ENCODE results near the gene SIPA1. TPM values are rescaled to one million over a fixed set of nuclear protein-coding genes. Genes with fewer than 3 reads are reported as not detected.

Gene SIPA1, protein sequence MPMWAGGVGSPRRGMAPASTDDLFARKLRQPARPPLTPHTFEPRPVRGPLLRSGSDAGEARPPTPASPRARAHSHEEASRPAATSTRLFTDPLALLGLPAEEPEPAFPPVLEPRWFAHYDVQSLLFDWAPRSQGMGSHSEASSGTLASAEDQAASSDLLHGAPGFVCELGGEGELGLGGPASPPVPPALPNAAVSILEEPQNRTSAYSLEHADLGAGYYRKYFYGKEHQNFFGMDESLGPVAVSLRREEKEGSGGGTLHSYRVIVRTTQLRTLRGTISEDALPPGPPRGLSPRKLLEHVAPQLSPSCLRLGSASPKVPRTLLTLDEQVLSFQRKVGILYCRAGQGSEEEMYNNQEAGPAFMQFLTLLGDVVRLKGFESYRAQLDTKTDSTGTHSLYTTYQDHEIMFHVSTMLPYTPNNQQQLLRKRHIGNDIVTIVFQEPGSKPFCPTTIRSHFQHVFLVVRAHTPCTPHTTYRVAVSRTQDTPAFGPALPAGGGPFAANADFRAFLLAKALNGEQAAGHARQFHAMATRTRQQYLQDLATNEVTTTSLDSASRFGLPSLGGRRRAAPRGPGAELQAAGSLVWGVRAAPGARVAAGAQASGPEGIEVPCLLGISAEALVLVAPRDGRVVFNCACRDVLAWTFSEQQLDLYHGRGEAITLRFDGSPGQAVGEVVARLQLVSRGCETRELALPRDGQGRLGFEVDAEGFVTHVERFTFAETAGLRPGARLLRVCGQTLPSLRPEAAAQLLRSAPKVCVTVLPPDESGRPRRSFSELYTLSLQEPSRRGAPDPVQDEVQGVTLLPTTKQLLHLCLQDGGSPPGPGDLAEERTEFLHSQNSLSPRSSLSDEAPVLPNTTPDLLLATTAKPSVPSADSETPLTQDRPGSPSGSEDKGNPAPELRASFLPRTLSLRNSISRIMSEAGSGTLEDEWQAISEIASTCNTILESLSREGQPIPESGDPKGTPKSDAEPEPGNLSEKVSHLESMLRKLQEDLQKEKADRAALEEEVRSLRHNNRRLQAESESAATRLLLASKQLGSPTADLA
- polyA plus RNA-seq (2013, experiment 1 of 2), result 36.3 TPM
- 38.3 TPM for polyA plus RNA-seq (2013, experiment 2 of 2)

DNA sequence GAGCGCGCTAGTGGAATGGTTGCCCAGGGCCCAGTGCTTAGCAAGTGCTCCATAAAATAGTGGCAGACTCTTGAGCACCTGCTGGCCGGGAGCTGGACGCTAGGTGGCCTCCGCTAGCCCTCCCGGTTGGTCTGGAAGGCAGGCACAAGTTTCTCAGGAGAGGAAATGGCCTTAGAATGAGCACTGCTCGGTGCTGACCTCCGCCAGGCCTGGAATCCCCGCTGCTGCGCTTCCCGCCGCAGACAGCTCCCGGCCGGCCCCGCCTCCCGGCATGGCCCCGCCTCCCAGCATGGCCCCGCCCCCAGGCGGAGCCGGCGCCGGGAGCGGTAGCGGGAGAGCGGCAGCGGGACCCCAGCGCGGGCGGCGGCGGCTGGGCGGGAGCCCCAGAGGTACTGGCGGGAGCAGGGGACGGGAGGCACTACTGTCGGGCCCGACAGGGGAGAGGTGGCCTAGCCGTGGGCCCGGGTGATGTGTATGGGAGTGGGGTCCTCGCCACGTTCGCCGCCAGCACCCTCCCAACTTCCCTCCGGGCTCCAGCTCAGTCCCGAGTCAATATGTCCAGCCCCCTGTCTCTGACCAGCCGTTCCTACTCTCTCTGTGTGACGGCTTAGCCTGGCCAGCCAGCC lies at the start of gene SIPA1:
Gene SIPA1 (plus strand): TSS at position 308 of the 626 bp plus-strand sequence. CDS start 2,821 bp downstream, outside the sequence.
- no peak within 1 kb of the TSS for H2BK120ac ChIP-seq (ENCODE audit: low read depth, low read length)

DNA sequence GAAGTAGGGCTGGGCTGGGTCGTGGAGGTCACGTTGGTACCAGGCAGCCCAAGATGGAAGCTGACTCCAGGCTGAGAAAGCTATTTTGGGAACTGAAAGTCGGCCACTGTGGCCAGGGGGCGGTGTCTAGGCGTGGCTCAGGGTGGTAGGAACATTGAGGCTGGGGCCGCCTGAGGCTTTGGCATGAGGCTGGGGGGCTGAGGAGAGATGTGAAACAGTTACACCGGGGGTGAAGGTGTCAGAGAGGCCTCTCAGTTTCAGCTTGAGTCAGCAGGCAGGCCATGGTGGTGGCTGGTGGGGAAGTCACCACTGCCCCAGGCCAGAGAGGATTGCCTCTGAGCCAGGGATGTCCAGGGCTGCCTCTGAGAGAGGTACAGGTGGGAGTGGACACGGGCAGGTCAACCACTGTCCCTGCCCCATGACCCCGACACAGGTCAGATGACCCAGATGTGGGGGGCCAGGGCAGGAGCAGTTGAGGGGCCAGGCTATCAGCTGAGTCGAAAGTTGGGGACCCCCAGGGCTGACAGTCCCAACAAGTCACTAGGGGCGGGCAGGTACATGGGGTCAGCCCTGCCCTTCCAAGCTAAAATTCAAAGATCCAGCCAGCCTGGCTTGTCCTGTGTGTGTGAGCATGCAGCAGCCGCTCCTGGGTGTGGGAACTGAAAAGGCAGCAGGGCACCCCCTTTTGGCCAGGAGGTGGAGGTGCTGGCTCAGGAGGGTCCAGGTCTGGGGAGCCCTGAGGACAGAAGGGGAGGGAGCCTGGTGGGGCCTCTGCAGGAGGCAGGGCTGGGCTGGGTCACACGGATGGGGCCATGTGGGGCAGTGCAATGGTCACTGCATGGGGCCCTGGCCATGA lies 49.5 kb upstream of the SIPA1 start:
- peaks cover 6% of the 10 kb centered on the region for H3K27me3 ChIP-seq (ENCODE audit: insufficient read depth, low read length, poor library complexity)
- DNase-seq, result peak; percentile 80

More for the DNA sequence above, at the start of gene SIPA1:
- peak within 1 kb of the TSS; percentile 74 for H3K27ac ChIP-seq (ENCODE audit: low read depth, low read length)
- peaks cover 5% of the 10 kb centered on the region for H3K4me1 ChIP-seq (ENCODE audit: control insufficient read depth, low read depth, low read length)
- peak within 1 kb of the TSS; percentile 86 for H3K9ac ChIP-seq (ENCODE audit: low read length)
- peak; percentile 97 for DNase-seq
- H3K27me3 ChIP-seq (ENCODE audit: insufficient read depth, low read length, poor library complexity), result no peaks in the 10 kb centered on the region
- no CpG with 5 or more reads among the region's 46 CpGs for WGBS (ENCODE audit: extremely low coverage, insufficient coverage, low lambda C conversion rate)
- H2BK15ac ChIP-seq (replicated peaks; ENCODE audit: low read depth), result no peak within 1 kb of the TSS
- H3K23ac ChIP-seq (ENCODE audit: low read length), result no peak within 1 kb of the TSS
- no peak within 1 kb of the TSS for H3K4ac ChIP-seq (ENCODE audit: low read depth, low read length)
- no peak within 1 kb of the TSS for H2AK5ac ChIP-seq (ENCODE audit: low read length)
- H3K36me3 ChIP-seq (ENCODE audit: control insufficient read depth, insufficient read depth, low read length), result peaks cover 12% of the 10 kb centered on the region
- H3K79me2 ChIP-seq (ENCODE audit: control insufficient read depth, insufficient read depth, low read length), result no peaks in the 10 kb centered on the region
- peak within 1 kb of the TSS; percentile 58 for H3K4me3 ChIP-seq (ENCODE audit: low read length)
- H2BK5ac ChIP-seq (ENCODE audit: low read length), result no peak within 1 kb of the TSS
- H3K4me2 ChIP-seq (ENCODE audit: low read length), result peak within 1 kb of the TSS; percentile 84
- H3K79me1 ChIP-seq (ENCODE audit: low read length), result no peaks in the 10 kb centered on the region
- H4K8ac ChIP-seq (ENCODE audit: low read depth, low read length), result no peak within 1 kb of the TSS
- no peak within 1 kb of the TSS for H4K5ac ChIP-seq (ENCODE audit: low read length)
- H3K18ac ChIP-seq (ENCODE audit: low read length), result no peak within 1 kb of the TSS
- H3K56ac ChIP-seq (ENCODE audit: low read length), result peak within 1 kb of the TSS; percentile 91

DNA sequence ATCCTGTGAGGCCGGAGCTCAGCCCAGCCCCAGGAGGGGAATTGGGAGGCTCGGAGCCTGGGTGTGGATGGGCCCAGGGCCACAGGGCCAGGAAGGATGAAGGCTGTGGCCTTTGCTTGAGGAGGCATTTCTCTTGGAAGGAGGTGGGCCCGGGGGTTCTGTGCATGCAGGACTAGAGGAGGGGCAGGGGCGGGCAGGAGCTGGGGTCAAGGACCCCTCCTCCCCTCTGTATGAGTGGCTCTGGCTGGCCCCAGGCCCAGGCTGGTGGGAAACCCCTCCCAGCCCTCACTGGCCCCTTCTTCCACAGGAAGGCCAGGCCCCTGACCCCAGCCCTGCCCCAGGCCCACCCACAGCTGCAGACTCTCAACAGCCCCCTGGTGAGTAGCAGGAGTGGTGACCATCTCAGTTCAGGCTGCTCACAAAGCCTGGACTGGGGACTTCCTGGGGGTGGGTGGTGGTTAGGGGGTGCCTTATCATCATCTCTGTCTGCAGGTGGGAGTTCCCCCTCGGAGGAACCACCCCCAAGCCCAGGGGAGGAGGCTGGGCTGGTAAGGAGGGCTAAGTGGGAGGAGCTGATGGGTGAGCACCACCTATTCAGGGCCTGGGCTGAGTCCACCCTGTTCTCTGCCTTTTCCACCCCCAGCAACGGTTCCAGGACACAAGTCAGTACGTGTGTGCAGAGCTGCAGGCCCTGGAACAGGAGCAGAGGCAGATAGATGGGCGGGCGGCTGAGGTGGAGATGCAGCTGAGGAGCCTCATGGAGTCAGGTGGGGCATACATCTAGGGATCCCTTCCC lies 48.3 kb upstream of the SIPA1 start:
- Histone ChIP-seq H2BK5ac (ENCODE audit: low read length) (no peak overlapping the region), H2BK120ac (ENCODE audit: low read depth, low read length) (no peak overlapping the region), H3K23ac (ENCODE audit: low read length) (no peak overlapping the region), H4K8ac (ENCODE audit: low read depth, low read length) (no peak overlapping the region), H2AK5ac (ENCODE audit: low read length) (no peak overlapping the region), H3K4me2 (ENCODE audit: low read length) (no peak overlapping the region), H3K27me3 (ENCODE audit: insufficient read depth, low read length, poor library complexity) (peaks cover 6% of the 10 kb centered on the region), H3K36me3 (ENCODE audit: control insufficient read depth, insufficient read depth, low read length) (no peaks in the 10 kb centered on the region), H3K27ac (ENCODE audit: low read depth, low read length) (no peak overlapping the region), H3K56ac (ENCODE audit: low read length) (no peak overlapping the region), H3K4me1 (ENCODE audit: control insufficient read depth, low read depth, low read length) (no peaks in the 10 kb centered on the region), H3K4me3 (ENCODE audit: low read length) (no peak overlapping the region), H4K5ac (ENCODE audit: low read length) (no peak overlapping the region), H3K18ac (ENCODE audit: low read length) (no peak overlapping the region), H3K79me2 (ENCODE audit: control insufficient read depth, insufficient read depth, low read length) (no peaks in the 10 kb centered on the region), H3K4ac (ENCODE audit: low read depth, low read length) (no peak overlapping the region), H3K9ac (ENCODE audit: low read length) (no peak overlapping the region), H3K79me1 (ENCODE audit: low read length) (no peaks in the 10 kb centered on the region), H2BK15ac (replicated peaks; ENCODE audit: low read depth) (no peak overlapping the region)
- WGBS (ENCODE audit: extremely low coverage, insufficient coverage, low lambda C conversion rate), result no CpG with 5 or more reads among the region's 9 CpGs
- no peak for DNase-seq

More for the DNA sequence above, 49.5 kb upstream of the SIPA1 start:
- no peak overlapping the region for H4K8ac ChIP-seq (ENCODE audit: low read depth, low read length)
- no peak overlapping the region for H3K18ac ChIP-seq (ENCODE audit: low read length)
- H2BK120ac ChIP-seq (ENCODE audit: low read depth, low read length), result no peak overlapping the region
- H2BK15ac ChIP-seq (replicated peaks; ENCODE audit: low read depth), result no peak overlapping the region
- H3K23ac ChIP-seq (ENCODE audit: low read length), result no peak overlapping the region
- no peak overlapping the region for H3K56ac ChIP-seq (ENCODE audit: low read length)
- no CpG with 5 or more reads among the region's 13 CpGs for WGBS (ENCODE audit: extremely low coverage, insufficient coverage, low lambda C conversion rate)
- no peaks in the 10 kb centered on the region for H3K36me3 ChIP-seq (ENCODE audit: control insufficient read depth, insufficient read depth, low read length)
- H3K79me1 ChIP-seq (ENCODE audit: low read length), result no peaks in the 10 kb centered on the region
- no peaks in the 10 kb centered on the region for H3K4me1 ChIP-seq (ENCODE audit: control insufficient read depth, low read depth, low read length)
- no peak overlapping the region for H3K4me2 ChIP-seq (ENCODE audit: low read length)
- H3K4ac ChIP-seq (ENCODE audit: low read depth, low read length), result no peak overlapping the region
- no peaks in the 10 kb centered on the region for H3K79me2 ChIP-seq (ENCODE audit: control insufficient read depth, insufficient read depth, low read length)
- peak overlapping the region; percentile 62 for H2AK5ac ChIP-seq (ENCODE audit: low read length)
- H2BK5ac ChIP-seq (ENCODE audit: low read length), result no peak overlapping the region
- no peak overlapping the region for H4K5ac ChIP-seq (ENCODE audit: low read length)
- no peak overlapping the region for H3K27ac ChIP-seq (ENCODE audit: low read depth, low read length)
- H3K4me3 ChIP-seq (ENCODE audit: low read length), result no peak overlapping the region
- no peak overlapping the region for H3K9ac ChIP-seq (ENCODE audit: low read length)

DNA sequence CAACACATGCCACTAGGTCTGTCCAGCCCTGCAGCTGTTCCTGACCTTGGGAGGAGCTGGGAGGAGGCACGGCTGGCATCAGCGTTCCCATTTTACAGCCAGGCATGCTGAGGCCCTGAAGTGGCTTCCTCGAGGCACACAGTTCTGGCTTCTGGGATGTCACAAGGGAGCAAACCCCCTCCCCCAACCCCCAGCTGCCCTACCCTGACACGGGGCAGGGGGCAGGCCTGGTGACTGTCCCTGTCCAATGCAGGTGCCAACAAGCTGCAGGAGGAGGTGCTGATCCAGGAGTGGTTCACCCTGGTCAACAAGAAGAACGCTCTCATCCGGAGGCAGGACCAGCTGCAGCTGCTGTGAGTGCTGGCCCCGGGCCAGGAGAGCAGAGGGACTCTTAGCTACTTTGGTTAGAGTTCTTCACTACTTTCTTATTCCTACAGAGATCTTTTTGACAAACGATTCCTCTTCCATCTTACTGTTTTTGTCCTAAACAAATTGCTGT lies 47.6 kb upstream of the SIPA1 start:
- H3K18ac ChIP-seq (ENCODE audit: low read length), result no peak overlapping the region
- no peak overlapping the region for H4K8ac ChIP-seq (ENCODE audit: low read depth, low read length)
- H3K4me2 ChIP-seq (ENCODE audit: low read length), result no peak overlapping the region
- H4K5ac ChIP-seq (ENCODE audit: low read length), result no peak overlapping the region
- peaks cover 6% of the 10 kb centered on the region for H3K27me3 ChIP-seq (ENCODE audit: insufficient read depth, low read length, poor library complexity)
- no peaks in the 10 kb centered on the region for H3K4me1 ChIP-seq (ENCODE audit: control insufficient read depth, low read depth, low read length)
- no peak overlapping the region for H3K27ac ChIP-seq (ENCODE audit: low read depth, low read length)
- no peak overlapping the region for H2BK120ac ChIP-seq (ENCODE audit: low read depth, low read length)
- H2BK5ac ChIP-seq (ENCODE audit: low read length), result no peak overlapping the region
- no peak overlapping the region for H2AK5ac ChIP-seq (ENCODE audit: low read length)
- H3K9ac ChIP-seq (ENCODE audit: low read length), result no peak overlapping the region
- H3K4ac ChIP-seq (ENCODE audit: low read depth, low read length), result no peak overlapping the region
- DNase-seq, result no peak
- no peak overlapping the region for H3K56ac ChIP-seq (ENCODE audit: low read length)
- no peak overlapping the region for H3K4me3 ChIP-seq (ENCODE audit: low read length)
- H3K79me2 ChIP-seq (ENCODE audit: control insufficient read depth, insufficient read depth, low read length), result no peaks in the 10 kb centered on the region
- no peak overlapping the region for H2BK15ac ChIP-seq (replicated peaks; ENCODE audit: low read depth)
- H3K79me1 ChIP-seq (ENCODE audit: low read length), result no peaks in the 10 kb centered on the region
- WGBS (ENCODE audit: extremely low coverage, insufficient coverage, low lambda C conversion rate), result no CpG with 5 or more reads among the region's 8 CpGs
- no peaks in the 10 kb centered on the region for H3K36me3 ChIP-seq (ENCODE audit: control insufficient read depth, insufficient read depth, low read length)
- H3K23ac ChIP-seq (ENCODE audit: low read length), result no peak overlapping the region
